ENCODE results near the gene RERE.
A peak's percentile ranks its signal among the peaks of the same experiment; 100 is the strongest.
"Not testable (repeated sequence)": the region's sequence is repeated elsewhere in the genome, so short reads cannot be mapped to it uniquely, and the experiment has no call there.

RERE gene

DNA sequence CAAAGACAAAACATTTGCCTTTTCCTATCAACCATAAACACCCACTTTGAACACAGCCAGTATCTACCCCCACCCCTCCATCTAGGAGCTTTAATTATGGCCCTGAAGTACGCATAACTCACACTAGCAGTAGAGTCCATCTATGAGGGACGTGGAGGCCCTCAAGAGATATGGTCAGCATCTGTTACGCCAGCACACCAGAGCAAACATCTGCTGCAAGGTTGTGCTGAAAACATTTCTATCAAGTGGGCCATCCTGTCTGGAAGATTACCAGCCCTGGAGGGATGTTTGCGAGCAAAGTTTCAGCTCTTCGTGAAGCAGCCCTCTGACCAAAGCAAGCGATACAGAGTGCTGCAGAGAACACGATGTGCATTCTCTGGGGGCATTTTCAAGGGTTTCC, 424.9 kb downstream of the RERE start:
- DNase-seq: no peak

DNA sequence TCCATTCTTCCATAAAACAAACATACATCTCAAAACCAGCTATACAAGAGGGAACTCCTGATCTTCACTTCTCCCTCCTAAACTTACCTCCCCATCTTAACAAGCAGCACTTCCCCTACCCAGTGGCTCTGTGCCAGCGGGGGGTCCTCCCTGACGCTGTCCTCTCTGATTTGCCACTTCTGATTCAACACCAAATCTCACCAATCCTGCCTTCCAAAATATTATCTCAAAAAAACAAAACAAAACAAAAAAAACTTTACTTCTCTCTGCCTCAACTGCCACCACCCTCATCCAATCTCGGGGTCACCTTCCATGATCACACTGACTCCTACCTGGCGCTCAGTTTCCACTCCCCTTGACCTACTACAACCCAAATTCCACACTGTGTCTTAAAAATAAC, 426.7 kb downstream of the RERE start:
- DNase-seq: no peak

- DNase-seq: no peak
Observed at GRCh38 chr1:8389958-8390535, 427.4 kb downstream of the RERE start.

- no peak for DNase-seq
Observed at GRCh38 chr1:8388732-8389562, 428.5 kb downstream of the RERE start.

GRCh38 chr1:8386247-8386646, 431.2 kb downstream of the RERE start:
- no peak for DNase-seq

DNA sequence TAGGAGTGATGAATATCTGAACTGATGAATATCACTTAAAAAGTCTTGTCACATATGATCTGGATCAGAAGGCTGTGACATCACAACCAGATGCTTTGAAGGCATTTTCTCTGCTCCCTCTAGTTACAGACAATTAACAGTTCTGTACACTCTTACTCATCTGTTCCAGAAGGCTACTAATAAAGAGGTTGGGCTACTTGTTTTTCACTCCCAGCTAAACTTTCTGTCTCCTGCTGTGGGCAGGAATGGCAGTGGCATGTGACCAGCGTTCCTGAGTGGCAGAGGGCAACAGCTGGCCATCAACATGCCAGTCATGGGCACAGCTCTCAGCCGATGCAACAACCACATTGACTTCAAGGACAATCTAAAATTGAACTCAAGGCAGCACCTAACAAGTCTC, 432.9 kb downstream of the RERE start:
- peak in 16 of 56 donors; percentile 17 to 65 (median 35) for DNase-seq

GRCh38 chr1:8384088-8384487, 433.4 kb downstream of the RERE start:
- no peak for DNase-seq

DNA sequence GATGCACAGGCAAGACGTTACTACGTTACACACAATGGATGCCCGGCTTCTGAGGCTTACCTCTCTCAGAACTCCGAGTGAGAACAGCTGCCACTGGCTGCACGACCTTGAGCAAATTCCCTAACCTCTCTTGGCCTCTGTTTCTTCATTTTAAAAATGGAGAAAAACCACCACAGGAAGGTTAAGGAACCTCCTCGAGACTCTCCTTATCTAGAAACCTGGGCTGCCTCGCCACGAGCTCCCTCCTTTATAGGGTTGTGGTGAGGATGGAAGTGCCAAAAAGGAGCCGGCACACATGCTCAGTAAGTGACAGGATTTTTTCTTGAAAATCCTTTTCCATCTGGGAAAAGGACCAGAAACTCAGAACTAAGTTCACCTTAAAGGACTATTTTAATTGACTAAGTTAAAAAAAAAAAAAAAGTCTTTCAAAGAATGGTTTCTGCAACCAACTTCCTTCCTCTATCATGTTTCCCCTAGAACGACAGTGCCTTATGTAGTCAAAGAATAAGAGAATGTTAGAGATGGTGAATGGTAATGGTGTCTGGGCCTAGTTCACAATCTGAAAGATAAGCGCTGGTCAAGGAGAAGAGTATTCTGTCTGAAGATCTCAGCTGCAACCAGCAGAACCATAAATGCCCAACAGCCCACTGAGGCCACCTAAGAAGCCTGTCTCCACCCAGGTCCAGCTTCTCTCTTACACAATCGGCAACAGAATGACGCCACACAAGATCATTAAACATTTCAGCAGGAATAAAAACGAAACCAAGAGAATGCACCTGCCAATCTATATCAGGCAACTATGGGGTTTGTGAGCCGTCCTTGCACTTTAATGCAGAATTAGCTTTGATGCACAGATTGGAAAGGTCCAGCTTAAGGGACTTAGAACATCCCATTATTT, 434.6 kb downstream of the RERE start:
- no peak for DNase-seq

DNA sequence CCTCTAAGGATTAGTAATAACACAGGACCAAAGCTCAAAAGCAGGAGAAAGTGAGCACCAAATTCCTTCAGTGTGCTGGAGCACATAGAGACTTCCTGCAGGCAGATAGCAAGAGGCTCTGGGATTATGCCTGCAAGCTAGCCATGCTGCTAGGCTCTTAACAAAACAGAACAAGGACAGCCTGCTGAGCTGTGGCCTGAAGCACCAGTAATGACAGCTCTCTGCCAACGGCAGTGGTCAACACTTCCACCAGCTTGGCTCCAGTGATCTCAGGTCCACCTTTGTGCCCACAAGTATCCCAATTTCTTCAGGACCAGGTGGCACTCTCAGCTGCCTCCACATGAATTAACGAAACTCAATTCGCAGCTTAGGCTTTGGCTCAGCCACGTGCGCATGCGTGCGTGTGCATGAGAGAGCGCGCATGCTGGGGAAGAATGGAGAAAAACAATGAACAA, 435.4 kb downstream of the RERE start:
- peak in 25 of 56 donors; percentile 23 to 63 (median 40) for DNase-seq

- peak in 1 of 56 donors; percentile 32 for DNase-seq
Observed at GRCh38 chr1:8381618-8382017, 435.8 kb downstream of the RERE start.

DNA sequence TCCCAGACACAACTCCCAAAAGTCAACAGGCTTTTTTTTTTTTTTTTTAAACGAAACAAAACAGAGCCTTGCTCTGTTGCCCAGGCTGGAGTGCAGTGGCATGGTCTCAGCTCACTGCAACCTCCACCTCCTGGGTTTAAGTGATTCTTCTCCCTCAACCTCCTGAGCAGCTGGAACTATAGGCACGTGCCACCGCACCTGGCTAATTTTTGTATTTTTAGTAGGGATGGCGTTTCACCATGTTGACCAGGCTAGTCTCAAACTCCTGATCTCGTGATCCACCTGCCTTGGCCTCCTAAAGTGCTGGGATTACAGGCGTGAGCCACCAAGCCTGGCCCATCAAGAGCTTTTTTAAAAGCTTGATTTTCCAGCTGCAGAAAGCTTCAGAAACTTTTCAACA, 437.1 kb downstream of the RERE start:
- DNase-seq: not testable (repeated sequence)

DNA sequence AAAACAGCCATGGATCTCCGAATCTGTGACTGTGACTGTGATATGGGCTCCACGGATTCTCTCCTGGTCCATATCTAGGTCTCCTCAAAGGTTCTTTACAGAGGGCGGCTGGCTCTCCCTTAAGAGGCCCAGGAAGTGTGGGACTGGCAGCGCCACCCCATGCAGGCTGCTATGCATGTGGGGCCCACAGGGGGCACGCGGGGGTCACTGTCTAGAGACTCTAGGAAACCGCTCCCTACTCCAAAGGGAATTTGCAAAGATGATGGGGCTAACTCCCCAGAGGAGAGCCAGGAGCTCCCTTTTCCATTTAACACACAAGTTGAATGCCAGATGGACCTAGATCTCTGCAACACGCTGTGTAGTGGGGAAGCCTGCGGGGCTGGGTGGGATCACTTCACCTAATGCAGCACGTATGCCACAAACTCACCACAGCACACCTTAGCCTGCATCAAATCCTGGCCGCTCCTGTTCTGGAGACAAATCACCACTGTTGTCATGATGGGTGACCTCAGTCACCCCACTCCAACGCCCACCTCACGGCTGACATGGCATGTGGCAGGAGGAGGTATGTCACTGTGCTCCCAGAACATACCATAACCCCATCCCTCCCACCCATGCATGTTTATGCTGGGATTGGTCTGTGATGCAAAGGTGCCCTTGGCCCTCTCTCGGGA, 437.8 kb downstream of the RERE start:
- DNase-seq: no peak

DNA sequence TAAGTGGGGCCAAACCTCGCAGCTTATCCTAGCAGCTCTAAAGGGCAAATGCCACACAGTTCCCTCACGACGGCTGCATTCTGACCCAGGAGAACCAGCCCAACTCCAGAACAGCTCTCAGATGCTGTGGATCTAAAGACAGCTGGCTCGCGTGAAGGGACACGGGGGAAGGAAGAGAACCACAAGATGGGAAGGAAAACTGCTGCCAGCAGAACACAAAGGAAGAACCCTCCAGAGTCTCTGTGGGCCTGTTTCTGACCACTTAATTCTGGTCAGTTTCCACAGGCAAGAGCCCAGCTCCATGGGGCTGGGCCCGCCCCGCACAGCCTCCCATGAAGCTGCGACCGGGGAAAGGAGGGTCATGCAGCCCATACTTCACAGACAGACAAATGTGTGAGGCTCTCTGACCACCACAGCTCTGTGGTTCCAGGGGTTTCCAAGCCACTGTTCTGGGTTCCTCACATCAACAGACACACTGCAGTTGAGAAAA, 438.4 kb downstream of the RERE start:
- no peak for DNase-seq

- DNase-seq: no peak
Observed at GRCh38 chr1:8378178-8378577, 439.3 kb downstream of the RERE start.

DNA sequence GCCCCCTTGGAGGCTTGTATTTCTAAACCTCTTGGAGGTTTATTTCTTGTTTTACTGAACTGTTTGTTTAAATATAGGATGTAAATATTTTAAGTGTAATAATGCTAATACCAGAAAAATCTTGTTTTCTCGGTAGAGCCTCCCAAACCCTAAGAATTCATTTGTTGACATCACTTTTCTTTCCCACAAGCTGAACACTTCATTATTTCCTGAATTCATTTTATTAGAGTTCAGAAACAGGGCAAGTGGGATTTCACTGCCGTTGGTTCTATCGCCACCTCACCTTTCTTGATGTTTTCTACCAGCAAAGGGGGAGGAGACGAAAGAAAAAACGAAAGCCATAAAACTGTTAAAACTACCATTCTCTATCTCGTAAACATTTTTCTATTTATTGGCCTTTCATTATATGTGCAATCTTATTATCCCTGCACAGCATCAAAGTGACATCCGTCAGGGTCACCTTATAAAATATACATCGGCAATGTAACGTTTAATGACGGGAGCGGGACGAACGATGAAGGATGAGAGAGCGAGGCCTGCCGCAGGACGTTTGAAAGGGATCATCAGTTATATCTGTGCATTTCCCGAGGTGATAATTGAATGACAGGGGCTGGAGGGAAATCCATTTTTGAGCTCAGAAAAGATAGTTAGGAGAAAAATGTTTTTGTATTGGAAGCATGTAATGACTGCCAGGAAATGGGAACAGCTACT, 440.0 kb downstream of the RERE start:
- DNase-seq: no peak

DNA sequence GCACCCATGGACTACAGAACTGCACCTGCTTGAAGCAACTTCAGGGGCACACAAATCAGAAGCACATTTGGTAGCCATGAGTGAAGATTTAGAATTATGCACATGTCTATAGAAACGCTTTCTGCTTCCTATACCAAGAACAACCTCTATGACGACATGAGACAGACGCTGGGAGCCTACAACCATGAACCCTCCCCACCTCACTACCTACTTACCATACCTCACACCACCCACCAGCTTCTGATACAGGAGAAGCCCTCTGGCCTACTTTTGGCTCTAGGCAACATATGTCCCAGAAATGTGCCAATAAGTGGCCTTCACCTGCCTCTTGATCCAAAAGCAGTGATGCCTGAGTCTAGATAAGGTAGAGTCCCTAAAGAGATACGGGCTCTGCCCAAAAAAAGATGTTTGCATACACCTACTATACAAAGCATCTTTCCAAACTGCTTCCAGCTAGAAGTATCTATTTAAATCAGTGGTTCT, 441.0 kb downstream of the RERE start:
- no peak for DNase-seq

DNA sequence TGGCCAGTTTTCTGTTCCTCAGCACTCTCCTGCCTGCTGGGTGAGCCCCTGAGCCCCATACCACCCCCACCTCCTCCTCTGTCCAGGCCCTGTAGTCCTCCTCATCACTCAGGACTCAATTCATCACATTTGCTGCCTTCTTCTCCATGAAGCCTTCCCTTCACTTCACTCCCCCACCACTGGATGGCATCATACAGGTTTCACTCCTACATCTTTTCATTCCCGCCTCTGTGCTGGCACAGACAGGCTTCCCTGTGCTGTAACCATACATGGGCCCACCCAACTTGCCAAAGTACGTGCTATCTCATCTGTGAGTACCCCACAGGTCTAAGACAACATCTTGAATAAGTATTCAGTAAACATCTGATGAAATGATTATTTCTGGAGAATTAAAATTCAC, 442.6 kb downstream of the RERE start:
- DNase-seq: no peak

- DNase-seq: no peak
Observed at GRCh38 chr1:8374356-8374755, 443.1 kb downstream of the RERE start.

GRCh38 chr1:8373581-8374241, 443.7 kb downstream of the RERE start:
- DNase-seq: peak in 29 of 56 donors; percentile 16 to 65 (median 39)

DNA sequence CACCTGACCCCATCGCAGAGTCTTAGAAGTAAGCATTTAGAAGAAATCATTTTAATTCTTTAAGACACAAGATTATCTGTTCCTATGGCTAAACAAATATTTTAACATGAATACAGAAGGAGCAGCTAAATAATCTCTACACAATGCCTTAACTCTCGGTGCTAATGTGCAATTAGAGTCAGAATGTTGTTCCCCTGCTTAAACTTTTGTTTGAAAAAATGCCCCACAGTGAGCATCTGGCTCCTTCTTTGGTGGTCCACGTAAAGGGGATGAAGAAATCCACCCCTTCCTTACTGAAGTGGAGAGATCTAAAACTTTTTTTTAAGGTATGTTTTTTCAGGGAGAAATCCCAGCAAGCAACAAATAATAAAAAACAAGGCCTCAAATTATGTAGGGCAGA, 444.3 kb downstream of the RERE start:
- no peak for DNase-seq
